CD4-positive, alpha-beta memory T cell (primary cell): ENCODE measurements around the gene GALNT18. TPM values are rescaled to one million over a fixed set of nuclear protein-coding genes. Genes with fewer than 3 reads are reported as not detected.
A peak's percentile ranks its signal among the peaks of the same experiment; 100 is the strongest.

Experiments used
- CTCF ChIA-PET: fragments of 350-600 bp; sonication (Branson Sonifier 250); formaldehyde crosslinking; loops from one replicate; lab custom pipeline; 2021; ENCODE audit warnings: inconsistent platforms; ENCODE audit not compliant: partially characterized antibody; lab: Charles Lee
- POLR2A ChIA-PET: fragments of 350-600 bp; sonication (Branson Sonifier 250); formaldehyde crosslinking; loops from one replicate; lab custom pipeline; 2021; ENCODE audit not compliant: partially characterized antibody; lab: Charles Lee
- DNase-seq, 5 donors: peaks; one replicate each; pipeline versions ENCODE4 v3.0.0 to v3.0.0-alpha.2; 2020 to 2022; ENCODE audit warnings: mixed read lengths in 1 of 5
- H3K27ac ChIP-seq: one replicate; pipeline ENCODE4 v1.7.0; 2013; ENCODE audit warnings: low read depth, low read length
- H3K27me3 ChIP-seq: 2 replicates; pipeline ENCODE4 v1.7.0; 2013; ENCODE audit warnings: mild to moderate bottlenecking, low read length, moderate library complexity; ENCODE audit not compliant: insufficient read depth
- H3K36me3 ChIP-seq: 2 replicates; pipeline ENCODE4 v1.7.0; 2013; ENCODE audit warnings: mild to moderate bottlenecking, low read length, moderate library complexity; ENCODE audit not compliant: insufficient read depth
- H3K4me1 ChIP-seq: 2 replicates; pipeline ENCODE4 v1.7.0; 2013; ENCODE audit warnings: mild to moderate bottlenecking, low read length, moderate library complexity; ENCODE audit not compliant: insufficient read depth
- H3K4me3 ChIP-seq, 2 donors: one replicate each; pipeline ENCODE4 v1.7.0; 2013; ENCODE audit warnings: low read length in 2 of 2, mild to moderate bottlenecking in 1 of 2
- H3K9me3 ChIP-seq, 2 donors: one replicate each; pipeline ENCODE4 v1.7.0; 2013; ENCODE audit warnings: low read length in 2 of 2, control low read depth in 1 of 2; ENCODE audit not compliant: control insufficient read depth in 1 of 2
- H3K27ac Mint-ChIP-seq, 7 donors: one replicate each; pipeline ENCODE4 v1.8.0; 2020 to 2021; ENCODE audit warnings: mixed read lengths in 7 of 7, mild to moderate bottlenecking in 6 of 7, inconsistent platforms in 3 of 7, moderate library complexity in 3 of 7
- H3K27me3 Mint-ChIP-seq, 2 donors: one replicate each; pipeline ENCODE4 v1.8.0; 2020 to 2021; ENCODE audit warnings: mixed read lengths in 2 of 2
- H3K36me3 Mint-ChIP-seq, 2 donors: one replicate each; pipeline ENCODE4 v1.8.0; 2020 to 2021; ENCODE audit warnings: mixed read lengths in 2 of 2, inconsistent platforms in 1 of 2, mild to moderate bottlenecking in 1 of 2
- H3K4me1 Mint-ChIP-seq, 4 donors: one replicate each; pipeline ENCODE4 v1.8.0; 2020 to 2021; ENCODE audit warnings: mixed read lengths in 4 of 4, mild to moderate bottlenecking in 1 of 4
- H3K4me3 Mint-ChIP-seq, 8 donors: one replicate each; pipeline ENCODE4 v1.8.0; 2020 to 2021; ENCODE audit warnings: mixed read lengths in 8 of 8, mild to moderate bottlenecking in 7 of 8, moderate library complexity in 6 of 8, inconsistent platforms in 3 of 8
- H3K9me3 Mint-ChIP-seq, 8 donors: one replicate each; pipeline ENCODE4 v1.8.0; 2020 to 2021; ENCODE audit warnings: mixed read lengths in 8 of 8, mild to moderate bottlenecking in 5 of 8, inconsistent platforms in 3 of 8, moderate library complexity in 1 of 8
- intact Hi-C: fragments of 100-400 bp; cut with micrococcal nuclease; formaldehyde crosslinking; loops from one replicate; pipeline ENCODE4 v1.15.1; 2023
- polyA plus RNA-seq, 2 donors: library from polyadenylated mRNA; unstranded; fragments of 300-500 nt; fragmentation: Illumina TruSeq; gene quantifications; one replicate each; pipeline ENCODE4 v1.2.3, GENCODE V29; 2021
- total RNA-seq, 2 experiments: library from RNA; stranded (reverse); gene quantifications; one replicate each; pipeline ENCODE4 v1.2.3, GENCODE V29; 2021

Gene GALNT18
- total and polyA plus RNA-seq, 4 experiments from 2014 or later = not detected

DNA sequence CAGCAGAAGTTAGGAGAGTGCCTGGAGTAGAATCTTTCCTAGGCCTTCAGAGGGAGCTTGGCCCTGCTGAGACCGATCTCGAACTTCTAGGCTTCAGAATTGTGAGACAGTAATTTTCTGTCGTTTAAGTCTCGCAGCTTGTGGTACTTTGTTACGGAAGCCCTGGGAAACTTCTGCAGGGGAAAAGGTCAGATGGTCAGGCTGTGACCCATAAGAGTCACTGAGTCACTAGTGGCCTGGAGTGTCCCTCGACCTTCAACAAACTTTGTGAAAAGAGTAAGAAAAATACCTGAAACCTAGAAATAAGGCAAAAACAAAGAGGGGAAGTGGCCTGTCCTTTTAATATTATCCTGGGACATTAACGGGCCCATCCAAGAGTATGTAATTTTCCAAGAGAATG lies 303.3 kb downstream of the GALNT18 start:
- Histone ChIP-seq H3K27ac (no peak overlapping the region), H3K4me1 (no peaks in the 10 kb centered on the region), H3K9me3 (no peaks in the 10 kb centered on the region), H3K27me3 (no peaks in the 10 kb centered on the region), H3K4me3 (no peak overlapping the region), H3K36me3 (no peaks in the 10 kb centered on the region)
- CTCF ChIA-PET = no interaction called here
- no peaks in the 10 kb centered on the region for H3K27me3 Mint-ChIP-seq
- DNase-seq = no peak
- POLR2A ChIA-PET = no interaction called here
- no peaks in the 10 kb centered on the region for H3K4me1 Mint-ChIP-seq
- no peaks in the 10 kb centered on the region for H3K36me3 Mint-ChIP-seq
- intact Hi-C loops = no loop called here
- H3K4me3 Mint-ChIP-seq = no peak overlapping the region
- no peak overlapping the region for H3K27ac Mint-ChIP-seq
- H3K9me3 Mint-ChIP-seq = peaks cover 2 to 12% (median 4%) of the 10 kb centered on the region in 8 donors

DNA sequence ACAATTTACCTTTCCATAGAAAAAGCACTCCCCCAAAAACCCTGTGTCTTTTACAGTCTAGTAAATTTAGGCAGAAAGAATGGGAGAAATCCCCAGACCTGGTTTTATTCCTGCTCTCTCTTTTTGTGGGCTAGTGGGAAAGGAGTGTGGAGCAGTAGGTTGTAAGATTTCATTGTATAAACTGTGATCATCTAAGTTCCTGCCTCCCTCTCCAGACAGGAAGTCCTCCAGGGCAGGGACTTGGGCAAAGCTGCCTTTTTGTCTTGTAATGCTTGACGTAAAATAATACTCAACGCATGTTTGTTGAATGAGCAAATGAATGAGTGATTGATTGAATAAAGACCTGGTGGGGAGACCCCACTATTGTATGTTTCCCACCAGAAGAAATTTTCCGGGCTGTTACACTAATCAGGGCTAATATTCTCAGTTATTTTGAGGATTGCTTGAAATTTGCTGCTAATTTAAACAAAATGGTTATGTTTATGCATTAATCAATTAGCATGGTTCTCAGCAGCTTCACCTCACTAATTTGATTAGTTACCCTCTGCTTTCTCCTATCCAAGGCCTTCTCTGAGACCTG lies 305.1 kb downstream of the GALNT18 start:
- intact Hi-C loops = no loop called here
- Histone ChIP-seq H3K4me1 (no peaks in the 10 kb centered on the region), H3K27me3 (no peaks in the 10 kb centered on the region), H3K27ac (no peak overlapping the region), H3K36me3 (no peaks in the 10 kb centered on the region), H3K4me3 (no peak overlapping the region), H3K9me3 (no peaks in the 10 kb centered on the region)
- Mint-ChIP-seq H3K4me3 (no peak overlapping the region), H3K4me1 (no peaks in the 10 kb centered on the region), H3K27ac (no peak overlapping the region), H3K36me3 (no peaks in the 10 kb centered on the region), H3K27me3 (no peaks in the 10 kb centered on the region), H3K9me3 (peaks cover 0 to 2% (median 0%) of the 10 kb centered on the region in 8 donors)
- DNase-seq = no peak
- CTCF ChIA-PET = no interaction called here
- POLR2A ChIA-PET = no interaction called here

DNA sequence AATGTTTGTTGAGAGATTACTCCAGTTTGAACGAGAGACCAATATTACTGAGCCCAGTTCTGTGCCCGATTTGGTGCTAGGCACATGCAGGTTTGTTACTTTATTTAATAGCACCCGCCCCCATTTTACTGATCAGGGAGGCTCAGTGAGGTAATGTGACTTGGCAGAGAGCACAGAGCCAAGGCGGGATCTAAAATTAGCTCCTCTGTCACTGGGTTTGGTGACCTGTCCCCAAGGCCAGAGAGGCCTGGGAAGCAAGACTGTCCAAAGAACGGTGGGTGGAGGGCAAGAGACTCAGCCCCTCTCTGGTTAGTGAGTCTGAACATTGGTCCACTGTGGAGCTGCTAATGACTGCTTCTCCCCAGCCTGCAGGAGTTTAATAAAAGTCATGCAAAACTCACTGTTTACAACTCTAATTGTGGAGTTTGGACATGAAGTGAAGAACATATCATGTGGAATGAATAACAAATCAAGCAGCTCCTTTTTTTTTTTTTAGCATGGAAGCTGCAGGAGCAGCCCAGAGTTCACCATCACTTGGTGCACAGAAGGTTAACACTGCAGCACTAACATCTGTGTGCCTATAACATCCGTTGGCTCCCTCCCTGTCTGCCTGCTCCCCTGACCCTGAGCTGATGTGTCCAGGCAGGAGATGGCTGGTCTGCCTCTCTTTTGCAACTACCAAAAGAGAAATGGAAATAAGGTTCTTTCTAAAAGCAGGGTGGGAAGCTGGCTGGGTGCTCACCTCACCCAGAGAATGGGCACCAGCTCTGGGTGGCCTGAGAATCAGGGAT lies 307.7 kb downstream of the GALNT18 start:
- Mint-ChIP-seq H3K4me1 (peaks cover 3 to 10% (median 8%) of the 10 kb centered on the region in 4 donors), H3K4me3 (no peak overlapping the region), H3K27ac (no peak overlapping the region), H3K27me3 (no peaks in the 10 kb centered on the region), H3K36me3 (no peaks in the 10 kb centered on the region), H3K9me3 (peaks cover 0 to 7% (median 0%) of the 10 kb centered on the region in 8 donors)
- ChIA-PET CTCF (interaction anchor here (0.8 kb wide), 1 partner anchor 12 kb away, joined by 3 read pairs; no protein-coding TSS in a partner anchor), POLR2A (no interaction called here)
- no peak for DNase-seq
- H3K36me3 ChIP-seq = no peaks in the 10 kb centered on the region
- H3K27me3 ChIP-seq = no peaks in the 10 kb centered on the region
- H3K27ac ChIP-seq = no peak overlapping the region
- peaks cover 3% of the 10 kb centered on the region for H3K4me1 ChIP-seq
- H3K4me3 ChIP-seq = no peak overlapping the region
- no peaks in the 10 kb centered on the region for H3K9me3 ChIP-seq
- intact Hi-C loops = no loop called here

DNA sequence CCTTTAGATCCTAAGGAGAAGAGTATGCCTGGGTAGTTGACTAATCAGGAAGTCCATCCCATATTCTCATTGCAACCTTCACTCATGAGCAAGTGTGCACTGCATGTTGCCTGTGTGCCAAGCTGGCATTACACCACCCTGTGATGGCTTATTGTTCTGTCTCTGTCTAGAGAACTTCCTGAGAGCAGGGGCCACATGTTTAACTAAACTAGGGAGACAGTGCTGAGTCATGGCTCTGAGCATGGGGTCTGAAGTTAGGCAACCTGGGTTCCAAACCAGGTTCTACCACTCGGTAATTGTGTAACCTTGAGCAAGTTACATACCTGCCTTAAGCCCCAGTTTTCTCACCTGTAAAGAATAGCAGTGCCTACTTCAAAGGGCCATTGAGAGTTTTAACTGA lies 308.4 kb downstream of the GALNT18 start:
- CTCF ChIA-PET = interaction anchor here (0.8 kb wide), 1 partner anchor 13 kb away, joined by 3 read pairs; no protein-coding TSS in a partner anchor

DNA sequence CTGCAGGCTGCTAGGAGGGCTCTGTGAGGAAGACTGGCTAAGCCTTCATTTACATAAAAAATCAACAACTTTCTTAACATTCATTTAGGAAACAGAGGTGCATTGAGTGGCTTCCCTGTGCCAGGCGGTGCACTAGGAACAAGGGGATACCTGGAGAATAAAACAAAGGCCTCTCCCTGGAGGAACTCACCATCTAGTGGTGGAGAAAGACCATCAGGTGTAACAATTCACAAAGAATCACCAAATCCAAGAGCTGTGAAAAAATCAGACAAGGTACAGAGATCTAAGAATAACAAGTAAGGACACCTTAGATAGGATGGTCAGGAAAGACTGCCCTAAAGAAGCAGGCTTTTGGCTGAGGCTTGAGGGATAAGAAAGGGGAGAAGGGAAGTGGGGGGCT lies 309.1 kb downstream of the GALNT18 start:
- ChIA-PET CTCF (no interaction called here), POLR2A (no interaction called here)
- Mint-ChIP-seq H3K36me3 (no peaks in the 10 kb centered on the region), H3K9me3 (peaks cover 0 to 7% (median 0%) of the 10 kb centered on the region in 8 donors), H3K27me3 (no peaks in the 10 kb centered on the region), H3K27ac (no peak overlapping the region), H3K4me3 (no peak overlapping the region), H3K4me1 (peaks cover 3 to 12% (median 9%) of the 10 kb centered on the region in 4 donors)
- Histone ChIP-seq H3K27me3 (no peaks in the 10 kb centered on the region), H3K9me3 (no peaks in the 10 kb centered on the region), H3K4me3 (no peak overlapping the region), H3K4me1 (peaks cover 3% of the 10 kb centered on the region), H3K27ac (no peak overlapping the region), H3K36me3 (no peaks in the 10 kb centered on the region)
- DNase-seq = no peak
- intact Hi-C loops = no loop called here

More for the DNA sequence above, 308.4 kb downstream of the GALNT18 start:
- no peaks in the 10 kb centered on the region for H3K27me3 ChIP-seq
- Mint-ChIP-seq H3K4me1 (peaks cover 3 to 10% (median 9%) of the 10 kb centered on the region in 4 donors), H3K27me3 (no peaks in the 10 kb centered on the region), H3K4me3 (no peak overlapping the region), H3K27ac (no peak overlapping the region), H3K9me3 (peaks cover 0 to 7% (median 0%) of the 10 kb centered on the region in 8 donors), H3K36me3 (no peaks in the 10 kb centered on the region)
- DNase-seq = no peak
- H3K9me3 ChIP-seq = no peaks in the 10 kb centered on the region
- no peak overlapping the region for H3K27ac ChIP-seq
- intact Hi-C loops = no loop called here
- H3K4me3 ChIP-seq = no peak overlapping the region
- peaks cover 3% of the 10 kb centered on the region for H3K4me1 ChIP-seq
- no peaks in the 10 kb centered on the region for H3K36me3 ChIP-seq
- POLR2A ChIA-PET = no interaction called here

DNA sequence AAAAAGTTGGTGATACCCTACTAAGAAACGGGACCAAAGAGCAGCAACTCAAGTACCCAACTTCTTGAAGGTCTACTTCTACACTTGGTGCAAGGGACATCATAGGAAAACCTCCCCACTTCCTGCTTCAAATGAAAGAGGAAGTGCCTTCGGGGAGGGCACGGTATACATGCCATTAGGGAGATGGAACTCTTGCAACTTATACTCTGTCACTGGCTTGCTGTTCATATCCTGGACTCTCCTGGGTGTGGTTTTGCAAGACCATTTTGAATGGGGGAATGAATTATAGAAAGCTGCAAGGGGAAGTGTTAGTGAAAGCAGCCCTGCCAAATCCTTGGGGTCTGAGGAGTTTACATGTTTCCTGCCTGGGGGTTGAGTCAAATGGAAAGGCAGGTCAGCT lies 310.6 kb downstream of the GALNT18 start:
- ChIA-PET CTCF (interaction anchor here (1.3 kb wide), 1 partner anchor 9 kb away, joined by 3 read pairs; no protein-coding TSS in a partner anchor), POLR2A (no interaction called here)
- Mint-ChIP-seq H3K36me3 (no peaks in the 10 kb centered on the region), H3K27ac (no peak overlapping the region), H3K9me3 (peaks cover 0 to 7% (median 0%) of the 10 kb centered on the region in 8 donors), H3K4me3 (peak overlapping the region in 2 of 8 donors; percentile 5 to 9), H3K4me1 (peaks cover 3 to 12% (median 9%) of the 10 kb centered on the region in 4 donors), H3K27me3 (no peaks in the 10 kb centered on the region)
- H3K4me1 ChIP-seq = peaks cover 3% of the 10 kb centered on the region
- no peaks in the 10 kb centered on the region for H3K27me3 ChIP-seq
- no peaks in the 10 kb centered on the region for H3K36me3 ChIP-seq
- no peak overlapping the region for H3K4me3 ChIP-seq
- no peaks in the 10 kb centered on the region for H3K9me3 ChIP-seq
- no peak for DNase-seq
- intact Hi-C loops = no loop called here
- H3K27ac ChIP-seq = no peak overlapping the region

DNA sequence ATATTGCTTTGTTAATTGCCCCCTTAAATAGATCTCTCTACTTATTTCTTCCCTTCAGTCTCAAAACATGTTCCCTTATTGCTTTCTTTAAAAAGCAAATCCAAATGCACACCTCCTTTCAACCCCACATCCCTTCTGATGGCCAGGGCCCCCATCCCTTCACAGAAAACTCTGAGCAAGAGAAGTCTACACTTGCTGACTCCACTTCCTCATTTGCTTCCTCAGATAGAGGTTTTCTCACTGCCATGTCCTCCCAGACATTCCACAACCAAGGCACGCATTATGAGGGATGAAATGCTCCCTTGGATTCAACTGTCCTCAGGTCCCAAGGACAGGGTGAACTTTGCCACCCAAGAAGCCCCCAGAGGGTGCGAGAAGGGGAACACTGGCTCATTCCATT lies 311.9 kb downstream of the GALNT18 start:
- H3K4me1 ChIP-seq = peaks cover 3% of the 10 kb centered on the region
- intact Hi-C loops = no loop called here
- Mint-ChIP-seq H3K9me3 (peaks cover 0 to 7% (median 0%) of the 10 kb centered on the region in 8 donors), H3K4me3 (no peak overlapping the region), H3K27me3 (no peaks in the 10 kb centered on the region), H3K4me1 (peaks cover 3 to 12% (median 9%) of the 10 kb centered on the region in 4 donors), H3K27ac (no peak overlapping the region), H3K36me3 (no peaks in the 10 kb centered on the region)
- ChIA-PET POLR2A (no interaction called here), CTCF (interaction anchor here (1.3 kb wide), 1 partner anchor 11 kb away, joined by 3 read pairs; no protein-coding TSS in a partner anchor)
- no peak overlapping the region for H3K4me3 ChIP-seq
- H3K27ac ChIP-seq = no peak overlapping the region
- H3K36me3 ChIP-seq = no peaks in the 10 kb centered on the region
- DNase-seq = no peak
- H3K27me3 ChIP-seq = no peaks in the 10 kb centered on the region
- H3K9me3 ChIP-seq = no peaks in the 10 kb centered on the region
